Measurements from ENCODE around the gene ADAMTSL5.
A peak's percentile ranks its signal among the peaks of the same experiment; 100 is the strongest.
"Not testable (repeated sequence)": the region's sequence is repeated elsewhere in the genome, so short reads cannot be mapped to it uniquely, and the experiment has no call there.

Gene ADAMTSL5

GRCh38 chr19:1483979-1484428 lies 28.8 kb downstream of the ADAMTSL5 start:
- TF ChIP-seq, protein P1, sequence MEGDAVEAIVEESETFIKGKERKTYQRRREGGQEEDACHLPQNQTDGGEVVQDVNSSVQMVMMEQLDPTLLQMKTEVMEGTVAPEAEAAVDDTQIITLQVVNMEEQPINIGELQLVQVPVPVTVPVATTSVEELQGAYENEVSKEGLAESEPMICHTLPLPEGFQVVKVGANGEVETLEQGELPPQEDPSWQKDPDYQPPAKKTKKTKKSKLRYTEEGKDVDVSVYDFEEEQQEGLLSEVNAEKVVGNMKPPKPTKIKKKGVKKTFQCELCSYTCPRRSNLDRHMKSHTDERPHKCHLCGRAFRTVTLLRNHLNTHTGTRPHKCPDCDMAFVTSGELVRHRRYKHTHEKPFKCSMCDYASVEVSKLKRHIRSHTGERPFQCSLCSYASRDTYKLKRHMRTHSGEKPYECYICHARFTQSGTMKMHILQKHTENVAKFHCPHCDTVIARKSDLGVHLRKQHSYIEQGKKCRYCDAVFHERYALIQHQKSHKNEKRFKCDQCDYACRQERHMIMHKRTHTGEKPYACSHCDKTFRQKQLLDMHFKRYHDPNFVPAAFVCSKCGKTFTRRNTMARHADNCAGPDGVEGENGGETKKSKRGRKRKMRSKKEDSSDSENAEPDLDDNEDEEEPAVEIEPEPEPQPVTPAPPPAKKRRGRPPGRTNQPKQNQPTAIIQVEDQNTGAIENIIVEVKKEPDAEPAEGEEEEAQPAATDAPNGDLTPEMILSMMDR (conservative IDR thresholded peaks at IDR 0.05), result no peak
- no peak for TF ChIP-seq ZFX (IDR thresholded peaks at IDR 0.05)
- no peak overlapping the region for H3K27ac ChIP-seq

- TF ChIP-seq, protein P1 (conservative IDR thresholded peaks at IDR 0.05), result no peak
- no peak for TF ChIP-seq ZFX (IDR thresholded peaks at IDR 0.05)
- H3K27ac ChIP-seq, result no peak overlapping the region
These were observed 29.5 kb downstream of the ADAMTSL5 start for GRCh38 chr19:1483131-1483978.

GRCh38 chr19:1482361-1483130 lies 30.3 kb downstream of the ADAMTSL5 start:
- TF ChIP-seq ZFX (IDR thresholded peaks at IDR 0.05), result no peak
- TF ChIP-seq, protein P1 (conservative IDR thresholded peaks at IDR 0.05), result no peak
- H3K27ac ChIP-seq, result no peak overlapping the region

- TF ChIP-seq, protein P1 (conservative IDR thresholded peaks at IDR 0.05), result no peak
- no peak for TF ChIP-seq ZFX (IDR thresholded peaks at IDR 0.05)
- no peak overlapping the region for H3K27ac ChIP-seq
These were observed 30.9 kb downstream of the ADAMTSL5 start for GRCh38 chr19:1481893-1482360.

DNA sequence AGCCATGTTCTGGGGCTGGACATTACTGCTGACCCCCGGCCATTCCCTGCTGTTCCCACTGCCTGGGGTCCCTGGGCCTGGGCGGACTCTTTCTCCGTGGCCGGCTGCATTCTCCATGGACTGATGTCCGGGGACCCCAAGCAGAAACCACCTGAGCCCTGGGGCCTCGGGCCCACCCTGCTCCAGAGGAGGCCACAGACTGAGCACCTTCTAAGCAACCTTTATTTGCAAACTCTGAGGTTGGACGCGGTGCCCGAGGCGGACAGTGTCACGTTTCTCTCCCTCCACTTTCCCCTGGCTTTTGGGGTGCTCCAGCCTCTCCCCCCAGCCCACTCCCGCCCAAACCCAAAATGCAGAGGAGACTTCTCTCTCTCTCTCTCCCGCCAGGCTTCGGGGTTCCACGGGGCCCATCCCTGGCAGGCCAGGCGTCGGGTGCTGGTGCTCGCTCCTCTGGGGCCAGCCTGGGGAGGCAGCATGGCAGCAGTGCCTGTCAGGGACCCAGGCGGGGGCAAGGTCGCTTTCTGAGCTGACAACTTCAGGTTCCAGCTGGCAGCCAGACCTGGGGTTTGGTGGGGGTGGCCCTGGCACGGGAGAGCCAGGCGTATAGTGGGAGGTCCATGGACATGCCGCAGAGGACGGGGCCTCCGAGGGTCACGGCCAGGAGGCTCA lies 31.5 kb downstream of the ADAMTSL5 start:
- no peak overlapping the region for H3K27ac ChIP-seq
- TF ChIP-seq, protein P1 (conservative IDR thresholded peaks at IDR 0.05), result no peak
- TF ChIP-seq ZFX (IDR thresholded peaks at IDR 0.05), result no peak

- TF ChIP-seq ZFX (IDR thresholded peaks at IDR 0.05), result no peak
- TF ChIP-seq, protein P1 (conservative IDR thresholded peaks at IDR 0.05), result no peak
- peak within 1 kb of the TSS; percentile 79 for H3K27ac ChIP-seq
These were observed 33.7 kb downstream of the ADAMTSL5 start, which contains the start of gene C19orf25 for GRCh38 chr19:1478934-1479707. TSS of gene C19orf25 (minus strand) at chr19:1479215. CDS start at chr19:1478903, 312 bp downstream.

DNA sequence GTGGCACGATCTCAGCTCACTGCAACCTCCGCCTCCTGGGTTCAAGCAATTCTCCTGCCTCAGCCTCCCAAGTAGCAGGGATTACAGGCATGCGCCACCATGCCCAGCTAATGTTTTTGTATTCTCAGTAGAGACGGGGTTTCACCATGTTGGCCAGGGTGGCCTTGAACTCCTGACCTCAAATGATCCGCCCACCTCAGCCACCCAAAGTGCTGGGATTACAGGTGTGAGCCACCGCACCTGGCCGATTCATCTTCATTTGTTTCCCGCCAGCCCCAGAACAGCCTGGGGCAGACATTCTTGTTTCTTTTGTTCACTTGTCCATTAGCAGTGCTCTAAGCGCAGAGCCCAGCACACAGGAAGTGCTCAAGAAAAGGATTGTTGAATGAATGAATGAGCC lies 35.8 kb downstream of the ADAMTSL5 start:
- H3K27ac ChIP-seq, result not testable (repeated sequence)
